HepG2 (cell line): ENCODE data around the gene SYTL3. TPM values are rescaled to one million over a fixed set of nuclear protein-coding genes. Genes with fewer than 3 reads are reported as not detected.

Experiments
- ATAC-seq: fragments of 200-7000 bp; cut with Tn5 transposase; 3 replicates; pipeline ENCODE4 v1.9.1; 2020; ENCODE audit warnings: mild to moderate bottlenecking, moderate library complexity
- BruUV-seq: library from RNA; stranded (reverse); fragments of 400-500 nt; replicated peaks from 2 replicates; lab custom pipeline; 2021; lab: Mats Ljungman, UMichigan
- CTCF ChIA-PET: fragments of 300-600 bp; formaldehyde crosslinking; extraction: SDS; loops from one replicate; lab custom pipeline; 2021; ENCODE audit warnings: low total read pairs, inconsistent platforms, low intra/inter-chr PET ratio; lab: Yijun Ruan, JAX
- POLR2A ChIA-PET: fragments of 350-600 bp; sonication (Branson Sonifier 250); formaldehyde crosslinking; loops from one replicate; lab custom pipeline; 2020; ENCODE audit warnings: antibody characterized with exemption, inconsistent platforms; lab: Yijun Ruan, JAX
- DNase-seq: peaks from one replicate; pipeline ENCODE4 v3.0.0-alpha.2; 2015; ENCODE audit warnings: low spot score
- FAIRE-seq: peaks from 3 replicates; lab custom pipeline; 2011; peaks lifted over from hg19 to GRCh38; lab: Jason Lieb, UNC
- H2AFZ ChIP-seq: one replicate; pipeline ENCODE4 v1.6.1; 2011; ENCODE audit warnings: low read length, inconsistent platforms
- H3K27ac ChIP-seq: fragments of 300-600 bp; 3 replicates; pipeline ENCODE4 v1.8.0; 2011; ENCODE audit warnings: mixed run types, mild to moderate bottlenecking, mixed read lengths, low read length, inconsistent platforms; ENCODE audit not compliant: insufficient read depth; ENCODE audit errors: extremely low read length
- H3K27me3 ChIP-seq, 2 experiments: fragments of 200-600 bp in 1 of 2; 2 replicates in 1 of 2; 3 replicates in 1 of 2; pipeline versions ENCODE4 v1.6.0 to v1.8.0; 2011; ENCODE audit warnings: low read length in 2 of 2, mild to moderate bottlenecking in 2 of 2, moderate library complexity in 2 of 2, inconsistent platforms in 1 of 2; ENCODE audit not compliant: insufficient read depth in 2 of 2, control insufficient read depth in 1 of 2
- H3K36me3 ChIP-seq, 2 experiments: fragments of 200-600 bp in 1 of 2; replicated peaks in 1 of 2; 2 replicates in 1 of 2; 3 replicates in 1 of 2; pipeline versions ENCODE4 v1.5.1 to v1.8.0; 2011; ENCODE audit warnings: low read length in 2 of 2, inconsistent platforms in 1 of 2; ENCODE audit not compliant: insufficient read depth in 2 of 2, control insufficient read depth in 1 of 2
- H3K4me1 ChIP-seq: 2 replicates; pipeline ENCODE4 v1.5.1; 2012; ENCODE audit warnings: low read length, inconsistent platforms; ENCODE audit not compliant: insufficient read depth
- H3K4me2 ChIP-seq: 2 replicates; pipeline ENCODE4 v1.6.0; 2011; ENCODE audit warnings: low read depth, low read length, inconsistent platforms
- H3K4me3 ChIP-seq, 3 experiments: fragments of 200-600 bp in 1 of 3; sonication (generic), shearing (Covaris generic) in 1 of 3; replicated peaks in 1 of 3; 2 replicates each; pipeline ENCODE4 v1.5.1; 2011 to 2016; ENCODE audit warnings: low read length in 3 of 3, inconsistent platforms in 2 of 3, low read depth in 2 of 3, mild to moderate bottlenecking in 2 of 3, control low read depth in 1 of 3, mixed read lengths in 1 of 3; ENCODE audit not compliant: insufficient read depth in 1 of 3
- H3K79me2 ChIP-seq: one replicate; pipeline ENCODE4 v1.6.1; 2011; ENCODE audit warnings: low read length, inconsistent platforms; ENCODE audit not compliant: insufficient read depth
- H3K9ac ChIP-seq: 2 replicates; pipeline ENCODE4 v1.6.0; 2011; ENCODE audit warnings: mild to moderate bottlenecking, low read depth, low read length, inconsistent platforms; ENCODE audit not compliant: insufficient read depth
- H3K9me3 ChIP-seq: 2 replicates; pipeline ENCODE4 v1.5.1; 2012; ENCODE audit warnings: mild to moderate bottlenecking, low read length
- H4K20me1 ChIP-seq: 2 replicates; pipeline ENCODE4 v1.6.0; 2011; ENCODE audit warnings: inconsistent platforms, mild to moderate bottlenecking, low read length, moderate library complexity; ENCODE audit not compliant: insufficient read depth
- DNMT3B ChIP-seq: conservative IDR thresholded peaks from 2 replicates; pipeline ENCODE4 v1.6.1; 2016; ENCODE audit warnings: missing biosample characterization, control low read depth
- EP300 ChIP-seq, 3 experiments: sonication (generic) in 1 of 3; formaldehyde crosslinking in 1 of 3; IDR thresholded peaks; 2 replicates each; pipeline versions ENCODE4 v1.5.1 to v1.6.1; 2011 to 2020; ENCODE audit warnings: low read depth in 2 of 3, low read length in 2 of 3, borderline replicate concordance in 1 of 3, improper control_type of control experiment in 1 of 3, mild to moderate bottlenecking in 1 of 3, missing genetic modification reagents in 1 of 3, moderate library complexity in 1 of 3
- HOXA3 ChIP-seq: sonication (generic); formaldehyde crosslinking; IDR thresholded peaks from 2 replicates; pipeline ENCODE4 v1.5.0; 2020; ENCODE audit warnings: missing genetic modification reagents
- MED1 ChIP-seq: sonication (generic); formaldehyde crosslinking; IDR thresholded peaks from 2 replicates; pipeline ENCODE4 v1.4.0; 2020; ENCODE audit warnings: missing genetic modification reagents
- NR2F1 ChIP-seq, 2 experiments: fragments of 450-650 bp in 1 of 2; formaldehyde crosslinking in 1 of 2; IDR thresholded peaks; 2 replicates each; pipeline versions ENCODE4 v1.5.0 to v1.6.1; 2016 to 2020; ENCODE audit warnings: mild to moderate bottlenecking in 1 of 2, missing compliant biosample characterization in 1 of 2, missing genetic modification reagents in 1 of 2, moderate library complexity in 1 of 2
- SALL1 ChIP-seq: sonication (generic); formaldehyde crosslinking; IDR thresholded peaks from 2 replicates; pipeline ENCODE4 v1.8.0; 2022; ENCODE audit warnings: mild to moderate bottlenecking, missing genetic modification reagents
- SOX13 ChIP-seq, 3 experiments: fragments of 450-650 bp in 1 of 3; sonication (generic) in 1 of 3; formaldehyde crosslinking in 1 of 3; IDR thresholded peaks in 2 of 3; conservative IDR thresholded peaks in 1 of 3; 2 replicates each; pipeline versions ENCODE4 v1.5.0 to v1.6.1; 2016 to 2020; ENCODE audit warnings: antibody characterized with exemption in 1 of 3, mild to moderate bottlenecking in 1 of 3, missing compliant biosample characterization in 1 of 3, missing genetic modification reagents in 1 of 3, moderate library complexity in 1 of 3
- SRF ChIP-seq: IDR thresholded peaks from 2 replicates; pipeline ENCODE4 v1.6.1; 2011; ENCODE audit warnings: mild to moderate bottlenecking, low read depth, low read length, moderate library complexity
- ZNF564 ChIP-seq: sonication (generic); formaldehyde crosslinking; IDR thresholded peaks from 2 replicates; pipeline ENCODE4 v1.8.1; 2023; ENCODE audit warnings: mild to moderate bottlenecking, missing genetic modification reagents
- ZNF709 ChIP-seq: sonication (generic); formaldehyde crosslinking; IDR thresholded peaks from 2 replicates; pipeline ENCODE4 v1.5.0; 2020; ENCODE audit warnings: mild to moderate bottlenecking, missing genetic modification reagents
- ZNF790 ChIP-seq: sonication (generic); formaldehyde crosslinking; IDR thresholded peaks from 2 replicates; pipeline ENCODE4 v1.8.0; 2022; ENCODE audit warnings: missing genetic modification reagents, mild to moderate bottlenecking, borderline replicate concordance
- WGBS: methylation state at CpG from one replicate; pipeline ENCODE4 v1.1.6; 2017; ENCODE audit warnings: low lambda C conversion rate; 5-methylcytosine and 5-hydroxymethylcytosine counted together
- in situ Hi-C: cut with HindIII; loops from 2 replicates; pipeline ENCODE4 v1.10.0; 2017; ENCODE audit warnings: low pct_unique_long_range_greater_than_20kb; ENCODE audit not compliant: extremely low pct_ligation_motif_present
- intact Hi-C: fragments of 100-400 bp; cut with micrococcal nuclease; formaldehyde crosslinking; loops from one replicate; pipeline ENCODE4 v1.10.0; 2022; ENCODE audit not compliant: unreplicated experiment
- polyA plus RNA-seq, 8 experiments: library from polyadenylated mRNA; depleted of rRNA in 3 of 8; stranded (reverse) in 7 of 8; unstranded in 1 of 8; fragments of >200 nt; fragmentation: Illumina TruSeq in 4 of 8; extraction: Trizol in 4 of 8; gene quantifications; 2 replicates each; pipeline versions ENCODE4 v1.2.1 to v1.2.3, GENCODE V29; 2011 to 2016; ENCODE audit warnings: low read depth in 4 of 8, missing spikeins in 1 of 8, mixed read lengths in 1 of 8; ENCODE audit not compliant: insufficient read depth in 1 of 8
- total RNA-seq, 5 experiments: library from RNA; depleted of rRNA; stranded (reverse); fragments of >200 nt; fragmentation: Illumina TruSeq; extraction: Trizol; gene quantifications; 2 replicates each; pipeline ENCODE4 v1.2.3, GENCODE V29; 2016; ENCODE audit warnings: low read depth in 1 of 5
- TF ChIP-seq, protein P1 (sequence below): IDR thresholded peaks from 2 replicates; pipeline ENCODE4 v1.6.1; 2016; ENCODE audit warnings: low read depth
- TF ChIP-seq, protein P2 (sequence below): sonication (generic); formaldehyde crosslinking; IDR thresholded peaks from 2 replicates; pipeline ENCODE4 v1.4.0; 2020; ENCODE audit warnings: mild to moderate bottlenecking, missing genetic modification reagents
- TF ChIP-seq, protein P3 (sequence below): sonication (generic); formaldehyde crosslinking; IDR thresholded peaks from 2 replicates; pipeline ENCODE4 v1.8.0; 2022; ENCODE audit warnings: mild to moderate bottlenecking, missing genetic modification reagents
- TF ChIP-seq, protein P4 (sequence below): sonication (generic); formaldehyde crosslinking; IDR thresholded peaks from 2 replicates; pipeline ENCODE4 v1.5.0; 2020; ENCODE audit warnings: missing genetic modification reagents

The SYTL3 gene
- total and polyA plus RNA-seq, 2 of the 13 experiments (the other 11 are each of a cell fraction or from before 2014, with no cell fraction given), result 0.11 to 0.28 TPM

DNA sequence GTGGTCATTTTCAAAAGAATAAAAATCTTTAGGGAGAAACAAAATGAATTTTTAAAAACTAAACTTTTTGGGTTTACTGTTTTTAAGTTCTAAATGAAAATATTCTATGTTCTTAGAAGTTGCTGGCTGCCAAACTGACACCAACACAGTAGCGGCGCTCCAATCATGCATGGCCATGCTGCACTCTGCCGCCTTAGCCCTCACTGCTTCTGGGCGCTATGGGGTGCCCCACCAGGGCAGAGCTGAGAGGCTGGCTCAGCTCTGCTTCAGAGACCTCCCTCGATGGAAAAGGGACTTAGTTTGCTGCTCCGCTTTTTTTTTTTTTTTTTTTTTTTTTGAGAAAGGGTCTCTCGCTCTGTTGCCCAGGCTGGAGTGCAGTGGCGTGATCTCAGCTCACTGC is 148.5 kb downstream of the SYTL3 start (continued):
- TF ChIP-seq ZNF790, result no peak
- TF ChIP-seq, all 625 proteins: peak for 0

DNA sequence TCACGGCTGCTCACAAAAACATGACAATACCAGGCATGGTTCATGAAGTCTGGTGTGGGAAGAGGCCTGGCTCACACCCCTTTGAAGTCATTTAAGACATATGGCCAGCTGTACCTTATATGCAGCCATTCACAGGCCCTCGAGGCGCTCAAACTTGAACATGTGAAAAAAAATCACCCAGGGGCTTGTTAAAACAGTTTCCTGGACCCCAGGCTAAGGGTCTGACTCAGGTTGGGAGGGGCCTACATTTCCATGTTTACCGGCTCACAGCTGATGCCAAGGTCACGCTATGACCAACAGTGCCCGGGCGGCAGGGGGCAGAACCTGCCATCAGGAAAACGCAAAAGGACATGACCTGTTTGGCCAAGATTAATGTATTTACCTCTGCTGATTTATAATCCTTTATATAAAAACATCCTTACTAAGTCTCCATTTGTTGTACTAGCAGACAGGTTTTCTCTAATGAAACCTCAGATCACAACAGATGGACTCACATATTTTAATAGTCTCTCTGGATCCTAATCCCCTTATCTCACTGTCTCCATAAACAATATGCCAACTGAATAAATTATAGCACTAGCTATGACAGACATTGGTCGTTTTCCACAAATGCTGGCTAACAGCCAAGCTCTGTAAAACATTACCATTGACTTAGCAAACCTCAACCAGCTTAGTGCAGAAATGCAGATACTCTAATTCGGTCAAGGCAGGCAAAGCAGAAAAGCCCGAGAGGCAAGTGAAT is 149.4 kb downstream of the SYTL3 start:
- H2AFZ ChIP-seq, result no peak overlapping the region
- peaks cover 64% of the 10 kb centered on the region for H3K79me2 ChIP-seq
- H3K9me3 ChIP-seq, result no peaks in the 10 kb centered on the region
- POLR2A ChIA-PET, result interaction anchor here (0.5 to 1.4 kb wide), 2 partner anchors 20 to 193 kb away, joined by 3 to 4 read pairs; partner anchors contain the start of gene EZR
- H3K27ac ChIP-seq, result peak overlapping the region; percentile 52
- WGBS, result 27% methylated on average over 11 of the region's 11 CpGs
- H3K36me3 ChIP-seq, result peaks cover 0 to 1% of the 10 kb centered on the region in 2 experiments; a peak in 2 of 5 replicates
- DNase-seq, result peak; percentile 72
- BruUV-seq, result no TSS peak
- H3K9ac ChIP-seq, result no peak overlapping the region
- no peak overlapping the region for H3K4me3 ChIP-seq
- CTCF ChIA-PET, result no interaction called here
- intact Hi-C loops, result loop anchor here (2.0 kb wide), 1 partner anchor 16 kb away; no protein-coding TSS in a partner anchor
- peak overlapping the region; percentile 44 for H3K4me2 ChIP-seq
- in situ Hi-C loops, result loop anchor here (5.0 kb wide), 1 partner anchor 173 kb away; no protein-coding TSS in a partner anchor
- peak; percentile 85 for ATAC-seq
- FAIRE-seq, result peak; percentile 58
- H3K4me1 ChIP-seq, result peaks cover 71% of the 10 kb centered on the region
- no peaks in the 10 kb centered on the region for H3K27me3 ChIP-seq
- peaks cover 17% of the 10 kb centered on the region for H4K20me1 ChIP-seq
- TF ChIP-seq SRF, result no peak
- peak; percentile 62; the same call in 1 of the 2 replicates for TF ChIP-seq HOXA3 (CRISPR knock-in tag)
- no peak for TF ChIP-seq SOX13 (IDR thresholded peaks at IDR 0.05)
- TF ChIP-seq SOX13 (CRISPR knock-in tag; conservative IDR thresholded peaks at IDR 0.05 in 1 of 2, IDR thresholded peaks at IDR 0.05 in 1 of 2), result peak in 1 of 2 experiments; percentile 31; a peak in 1 of 4 replicates
- TF ChIP-seq ZNF709 (CRISPR knock-in tag), result no peak
- TF ChIP-seq, protein P1, sequence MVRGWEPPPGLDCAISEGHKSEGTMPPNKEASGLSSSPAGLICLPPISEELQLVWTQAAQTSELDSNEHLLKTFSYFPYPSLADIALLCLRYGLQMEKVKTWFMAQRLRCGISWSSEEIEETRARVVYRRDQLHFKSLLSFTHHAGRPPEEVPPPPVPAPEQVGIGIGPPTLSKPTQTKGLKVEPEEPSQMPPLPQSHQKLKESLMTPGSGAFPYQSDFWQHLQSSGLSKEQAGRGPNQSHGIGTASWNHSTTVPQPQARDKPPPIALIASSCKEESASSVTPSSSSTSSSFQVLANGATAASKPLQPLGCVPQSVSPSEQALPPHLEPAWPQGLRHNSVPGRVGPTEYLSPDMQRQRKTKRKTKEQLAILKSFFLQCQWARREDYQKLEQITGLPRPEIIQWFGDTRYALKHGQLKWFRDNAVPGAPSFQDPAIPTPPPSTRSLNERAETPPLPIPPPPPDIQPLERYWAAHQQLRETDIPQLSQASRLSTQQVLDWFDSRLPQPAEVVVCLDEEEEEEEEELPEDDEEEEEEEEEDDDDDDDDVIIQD, result peak; percentile 85; the same call in 1 of the 2 replicates
- no peak for TF ChIP-seq ZNF564 (CRISPR knock-in tag)
- TF ChIP-seq, protein P2, sequence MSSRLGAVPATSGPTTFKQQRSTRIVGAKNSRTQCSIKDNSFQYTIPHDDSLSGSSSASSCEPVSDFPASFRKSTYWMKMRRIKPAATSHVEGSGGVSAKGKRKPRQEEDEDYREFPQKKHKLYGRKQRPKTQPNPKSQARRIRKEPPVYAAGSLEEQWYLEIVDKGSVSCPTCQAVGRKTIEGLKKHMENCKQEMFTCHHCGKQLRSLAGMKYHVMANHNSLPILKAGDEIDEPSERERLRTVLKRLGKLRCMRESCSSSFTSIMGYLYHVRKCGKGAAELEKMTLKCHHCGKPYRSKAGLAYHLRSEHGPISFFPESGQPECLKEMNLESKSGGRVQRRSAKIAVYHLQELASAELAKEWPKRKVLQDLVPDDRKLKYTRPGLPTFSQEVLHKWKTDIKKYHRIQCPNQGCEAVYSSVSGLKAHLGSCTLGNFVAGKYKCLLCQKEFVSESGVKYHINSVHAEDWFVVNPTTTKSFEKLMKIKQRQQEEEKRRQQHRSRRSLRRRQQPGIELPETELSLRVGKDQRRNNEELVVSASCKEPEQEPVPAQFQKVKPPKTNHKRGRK (CRISPR knock-in tag), result no peak
- no peak for TF ChIP-seq DNMT3B
- TF ChIP-seq, protein P3, sequence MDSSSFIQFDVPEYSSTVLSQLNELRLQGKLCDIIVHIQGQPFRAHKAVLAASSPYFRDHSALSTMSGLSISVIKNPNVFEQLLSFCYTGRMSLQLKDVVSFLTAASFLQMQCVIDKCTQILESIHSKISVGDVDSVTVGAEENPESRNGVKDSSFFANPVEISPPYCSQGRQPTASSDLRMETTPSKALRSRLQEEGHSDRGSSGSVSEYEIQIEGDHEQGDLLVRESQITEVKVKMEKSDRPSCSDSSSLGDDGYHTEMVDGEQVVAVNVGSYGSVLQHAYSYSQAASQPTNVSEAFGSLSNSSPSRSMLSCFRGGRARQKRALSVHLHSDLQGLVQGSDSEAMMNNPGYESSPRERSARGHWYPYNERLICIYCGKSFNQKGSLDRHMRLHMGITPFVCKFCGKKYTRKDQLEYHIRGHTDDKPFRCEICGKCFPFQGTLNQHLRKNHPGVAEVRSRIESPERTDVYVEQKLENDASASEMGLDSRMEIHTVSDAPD (CRISPR knock-in tag), result no peak
- TF ChIP-seq, protein P4, sequence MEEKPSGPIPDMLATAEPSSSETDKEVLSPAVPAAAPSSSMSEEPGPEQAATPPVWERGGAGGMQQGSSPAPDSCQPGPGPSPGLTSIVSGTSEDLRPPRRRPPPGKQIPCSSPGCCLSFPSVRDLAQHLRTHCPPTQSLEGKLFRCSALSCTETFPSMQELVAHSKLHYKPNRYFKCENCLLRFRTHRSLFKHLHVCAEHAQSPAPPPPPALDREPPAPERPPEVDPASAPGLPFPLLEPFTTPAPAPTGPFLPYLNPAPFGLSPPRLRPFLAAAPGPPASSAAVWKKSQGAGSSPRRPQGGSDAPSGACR (CRISPR knock-in tag), result 0 out of 2 replicates have a peak, but pooled peaks have one; percentile 41
- peak; percentile 31 to 57; a peak in 2 of 4 replicates for TF ChIP-seq NR2F1 (CRISPR knock-in tag; IDR thresholded peaks at IDR 0.05)
- peak; percentile 82 for TF ChIP-seq SALL1 (CRISPR knock-in tag)
- peak in 1 of 2 experiments; percentile 46; a peak in 1 of 4 replicates for TF ChIP-seq EP300 (IDR thresholded peaks at IDR 0.05; ENCODE audit: low read depth in 2 of 2, low read length in 2 of 2)
- no peak for TF ChIP-seq EP300 (CRISPR knock-in tag; IDR thresholded peaks at IDR 0.05; ENCODE audit: borderline replicate concordance)
- peak; percentile 60 for TF ChIP-seq MED1 (CRISPR knock-in tag)
